GM18499 (cell line): ENCODE data around the gene AFG1L.
"Not testable (repeated sequence)": the region's sequence is repeated elsewhere in the genome, so short reads cannot be mapped to it uniquely, and the experiment has no call there.

ENCODE experiments used
- ATAC-seq: cut with Tn5 transposase; IDR thresholded peaks from one replicate; pipeline ENCODE4 v1.9.1; 2021; ENCODE audit warnings: moderate number of reproducible peaks; ENCODE audit not compliant: insufficient read depth, unreplicated experiment

Gene AFG1L

GRCh38 chr6:108446629-108447150 is 151.8 kb downstream of the AFG1L start:
- no peak for ATAC-seq

- ATAC-seq, result no peak
Measured at GRCh38 chr6:108448481-108448880, 153.6 kb downstream of the AFG1L start.

GRCh38 chr6:108449717-108450116 is 154.9 kb downstream of the AFG1L start:
- ATAC-seq, result not testable (repeated sequence)

DNA sequence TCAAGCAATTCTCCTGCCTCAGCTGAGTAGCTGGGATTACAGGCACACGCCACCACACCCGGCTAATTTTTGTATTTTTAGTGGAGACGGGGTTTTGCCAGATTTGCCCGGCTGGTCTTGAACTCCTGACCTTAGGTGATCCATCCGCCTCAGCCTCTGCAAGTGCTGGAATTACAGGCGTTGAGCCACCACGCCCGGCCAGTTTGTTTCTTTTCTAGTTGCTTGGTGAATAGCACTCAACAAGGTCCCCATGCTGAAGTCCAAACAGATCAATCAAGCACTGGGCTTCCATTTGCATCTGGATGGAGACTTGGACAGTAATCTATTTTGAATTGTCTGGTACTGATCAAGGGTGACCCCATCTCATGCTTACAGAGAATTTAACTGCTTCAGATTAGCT is 157.0 kb downstream of the AFG1L start:
- ATAC-seq, result no peak

- no peak for ATAC-seq
Measured at GRCh38 chr6:108452711-108453195, 157.9 kb downstream of the AFG1L start.

- no peak for ATAC-seq
Measured at GRCh38 chr6:108453601-108454185, 158.8 kb downstream of the AFG1L start.

DNA sequence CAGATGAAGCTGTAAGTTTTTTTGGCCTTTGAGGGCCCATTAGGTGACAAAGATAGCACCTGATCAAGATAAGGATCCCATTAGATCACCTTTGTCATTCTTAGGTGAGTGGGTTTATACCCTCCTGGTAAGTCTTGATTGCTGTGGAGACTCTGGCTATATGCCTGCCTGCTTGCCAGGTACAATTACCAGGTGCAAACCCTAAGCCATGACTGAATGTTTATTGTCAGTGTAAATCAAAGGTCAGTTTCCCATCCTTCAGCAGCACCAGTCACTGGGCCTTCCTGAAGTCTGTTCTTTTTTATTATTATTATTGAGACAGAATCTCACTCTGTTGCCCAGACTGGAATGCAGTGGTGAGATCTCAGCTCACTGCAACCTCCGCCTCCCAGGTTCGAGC is 159.5 kb downstream of the AFG1L start:
- ATAC-seq, result no peak

DNA sequence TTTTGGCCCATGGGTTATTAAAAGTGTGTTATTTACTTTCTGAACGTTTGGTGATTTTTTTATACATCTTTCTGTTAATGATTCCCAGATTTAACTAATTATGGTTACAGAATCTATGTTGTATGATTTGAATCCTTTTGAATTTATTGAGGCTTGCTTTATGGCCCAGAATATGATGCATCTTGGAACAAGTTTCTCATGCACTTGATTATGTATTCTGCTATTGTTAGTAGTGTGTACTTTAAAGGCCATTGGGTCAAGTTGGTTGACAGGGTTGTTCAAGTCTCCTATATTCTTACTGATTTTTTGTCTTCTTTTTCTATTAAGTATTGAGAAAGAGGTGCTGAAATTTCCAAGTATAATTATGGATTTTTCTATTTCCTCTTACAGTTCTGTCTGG is 160.8 kb downstream of the AFG1L start:
- ATAC-seq, result no peak

- ATAC-seq, result no peak
Measured at GRCh38 chr6:108463784-108464183, 168.9 kb downstream of the AFG1L start.

GRCh38 chr6:108464418-108465097 is 169.7 kb downstream of the AFG1L start:
- no peak for ATAC-seq

GRCh38 chr6:108465098-108465495 is 170.2 kb downstream of the AFG1L start:
- no peak for ATAC-seq

DNA sequence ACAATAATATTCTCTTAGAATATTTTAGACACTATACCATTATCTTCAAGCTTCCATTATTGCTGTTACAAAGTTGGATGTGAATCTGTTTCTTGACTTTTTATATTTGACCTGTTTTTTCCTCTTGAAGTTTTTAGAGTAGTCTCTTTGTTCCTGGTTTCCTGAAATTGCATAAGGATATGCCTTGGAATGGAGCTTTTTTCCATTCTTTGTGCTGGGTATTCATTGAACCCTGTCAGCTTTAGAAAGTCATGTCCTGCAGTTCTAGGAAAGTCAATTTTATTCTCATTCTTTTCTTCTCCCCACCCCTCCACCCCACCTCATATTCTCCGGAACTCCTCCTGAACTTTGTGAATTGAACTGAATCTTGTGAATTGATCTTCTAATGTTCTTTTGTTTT is 173.5 kb downstream of the AFG1L start:
- ATAC-seq, result no peak

- ATAC-seq, result no peak
Measured at GRCh38 chr6:108469316-108469715, 174.5 kb downstream of the AFG1L start.

DNA sequence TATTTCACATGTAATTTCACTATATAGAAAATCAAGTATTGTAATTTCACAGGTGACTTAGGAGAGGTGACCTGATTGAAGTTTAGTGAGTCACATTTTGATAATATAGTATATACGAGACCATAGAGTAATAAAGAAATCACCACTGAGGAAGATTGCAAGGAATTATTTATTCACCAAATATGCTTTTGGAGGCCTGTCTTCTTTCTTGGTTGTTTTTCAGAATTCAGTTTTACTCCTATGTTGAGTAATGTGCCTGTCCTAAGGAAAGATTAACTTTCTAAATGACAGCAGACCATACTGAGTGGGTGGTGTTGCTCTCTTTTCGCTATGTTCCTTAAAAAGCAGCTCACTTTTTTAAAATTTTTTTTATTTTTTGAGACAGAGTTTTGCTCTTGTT is 178.3 kb downstream of the AFG1L start:
- ATAC-seq, result no peak

- ATAC-seq, result no peak
Measured at GRCh38 chr6:108476376-108476775, 181.5 kb downstream of the AFG1L start.

GRCh38 chr6:108476847-108477430 is 182.1 kb downstream of the AFG1L start:
- ATAC-seq, result no peak

DNA sequence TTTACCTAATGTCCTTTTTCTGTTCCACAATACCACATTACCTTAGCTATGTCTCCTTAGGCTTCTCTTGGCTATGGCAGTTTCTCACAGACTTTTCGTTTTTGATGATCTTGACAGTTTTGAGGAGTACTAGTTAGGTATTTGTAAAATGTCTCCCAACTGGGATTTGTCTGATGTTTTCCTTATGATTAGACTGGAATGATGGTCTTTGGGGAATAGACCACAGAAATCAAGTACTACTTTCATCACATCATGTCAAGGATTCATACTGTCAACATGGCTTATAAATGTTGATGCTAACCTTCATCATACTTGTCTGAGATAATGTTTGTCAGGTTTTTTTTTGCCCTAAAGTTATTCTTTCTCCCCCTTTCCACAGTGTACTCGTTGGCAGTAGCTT is 187.7 kb downstream of the AFG1L start:
- no peak for ATAC-seq

GRCh38 chr6:108484016-108484415 is 189.2 kb downstream of the AFG1L start:
- ATAC-seq, result no peak

- no peak for ATAC-seq
Measured at GRCh38 chr6:108489699-108490098, 194.8 kb downstream of the AFG1L start.

DNA sequence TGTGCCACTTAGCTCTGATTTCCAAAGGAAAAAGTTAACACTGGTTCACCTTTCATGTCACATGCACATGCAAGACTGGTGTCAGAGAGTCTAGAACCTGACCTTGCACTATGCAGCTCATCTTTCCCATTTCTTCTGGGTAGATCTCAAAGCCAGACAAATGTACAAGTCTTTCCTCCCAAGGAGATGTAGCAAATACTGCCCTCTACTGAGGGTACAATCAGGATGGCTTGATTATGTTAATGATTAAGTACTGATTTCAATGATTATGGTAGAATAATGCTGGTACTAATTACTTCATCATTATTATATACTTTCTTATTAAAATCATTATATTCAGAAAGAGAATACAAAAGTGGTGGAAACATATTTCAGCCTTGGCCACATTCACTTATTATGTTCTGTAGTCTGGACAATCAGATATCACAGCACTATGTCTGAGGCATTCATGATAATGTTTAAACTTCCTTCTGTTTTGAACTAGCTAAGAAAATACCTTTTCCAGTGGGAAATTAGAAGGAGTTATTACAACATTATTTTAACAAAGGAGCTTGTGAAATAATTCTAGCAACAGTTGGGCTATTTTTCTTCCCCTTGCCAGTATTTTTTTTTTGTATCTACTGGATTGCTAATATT is 197.4 kb downstream of the AFG1L start:
- ATAC-seq, result no peak

DNA sequence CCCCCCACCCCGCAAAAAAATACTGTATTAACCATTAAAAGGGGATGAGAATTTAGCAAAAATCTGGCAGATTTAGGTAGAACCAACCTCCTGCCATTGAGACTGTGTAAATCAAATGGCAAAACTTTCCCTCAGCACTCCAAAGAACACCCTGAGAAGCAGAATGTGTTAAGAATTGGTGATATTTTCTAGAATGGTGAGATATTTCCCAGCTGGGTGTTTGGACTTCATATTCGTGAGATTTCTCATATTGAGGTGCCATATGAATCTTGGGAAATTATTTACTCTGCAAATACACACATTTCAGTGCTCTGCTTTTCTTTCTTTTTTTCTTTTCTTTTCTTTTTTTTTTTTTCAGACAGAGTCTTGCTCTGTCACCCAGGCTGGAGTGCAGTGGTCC is 199.6 kb downstream of the AFG1L start:
- ATAC-seq, result no peak
